Muscle of leg (tissue), 9 donors: ENCODE measurements around the gene SMIM5. TPM values are rescaled to one million over a fixed set of nuclear protein-coding genes. Genes with fewer than 3 reads are reported as not detected.

Experiments
- polyA plus RNA-seq, 8 donors: library from polyadenylated mRNA; unstranded; fragments of 120-200 nt; gene quantifications; one replicate each; pipeline versions ENCODE4 v1.2.1 to v1.2.3, GENCODE V29; 2013; ENCODE audit warnings: inconsistent platforms in 1 of 8, low replicate concordance in 1 of 8; ENCODE audit not compliant: insufficient read length in 8 of 8, insufficient read depth in 1 of 8
- total RNA-seq: library from RNA; stranded (reverse); fragments of 120-200 nt; gene quantifications from one replicate; pipeline ENCODE4 v1.2.4, GENCODE V29; 2013

Gene SMIM5
- total and polyA plus RNA-seq, 9 donors: 4.0 to 12.1 (median 8.5) TPM

Other genes with a start within 250 kb of the SMIM5 start
- 88.4 TPM for gene GRB2, start 227.8 kb upstream of the SMIM5 start, total RNA-seq
- 100 to 1,000 TPM; 125 to 162 (median 148) TPM for gene GRB2, start 227.8 kb upstream of the SMIM5 start, polyA plus RNA-seq
- 31.5 TPM for gene TMEM94, start 176.8 kb upstream of the SMIM5 start, total RNA-seq
- 10 to 100 TPM; 47.1 to 67.8 (median 60.4) TPM for gene TMEM94, start 176.8 kb upstream of the SMIM5 start, polyA plus RNA-seq
- 11.4 TPM for gene CASKIN2, start 117.9 kb upstream of the SMIM5 start, total RNA-seq
- gene CASKIN2, start 117.9 kb upstream of the SMIM5 start, polyA plus RNA-seq: 10 to 100 TPM; 17.7 to 27.9 (median 23.9) TPM
- 21.0 TPM for gene TSEN54, start 116.9 kb upstream of the SMIM5 start, total RNA-seq
- 10 to 100 TPM; 12.5 to 27.3 (median 20.2) TPM for gene TSEN54, start 116.9 kb upstream of the SMIM5 start, polyA plus RNA-seq
- 4.3 TPM for gene LLGL2, start 107.7 kb upstream of the SMIM5 start, total RNA-seq
- 10 to 100 TPM in 1 of 8 donors, 1 to 10 TPM in 7; 2.1 to 12.1 (median 4.7) TPM for gene LLGL2, start 107.7 kb upstream of the SMIM5 start, polyA plus RNA-seq
- 77.4 TPM for gene MYO15B, start 45.6 kb upstream of the SMIM5 start, total RNA-seq
- 100 to 1,000 TPM in 5 of 8 donors, 10 to 100 TPM in 3; 52.9 to 147 (median 119) TPM for gene MYO15B, start 45.6 kb upstream of the SMIM5 start, polyA plus RNA-seq
- 14.5 TPM for gene RECQL5, start 33.7 kb downstream of the SMIM5 start, total RNA-seq
- 10 to 100 TPM; 12.0 to 20.8 (median 16.9) TPM for gene RECQL5, start 33.7 kb downstream of the SMIM5 start, polyA plus RNA-seq
- gene SAP30BP, start 33.9 kb downstream of the SMIM5 start, total RNA-seq: 79.7 TPM
- gene SAP30BP, start 33.9 kb downstream of the SMIM5 start, polyA plus RNA-seq: 10 to 100 TPM; 63.7 to 80.1 (median 76.8) TPM
- 1.6 TPM for gene ITGB4, start 88.0 kb downstream of the SMIM5 start, total RNA-seq
- 10 to 100 TPM in 1 of 8 donors, 1 to 10 TPM in 7; 3.1 to 16.7 (median 6.5) TPM for gene ITGB4, start 88.0 kb downstream of the SMIM5 start, polyA plus RNA-seq
- gene GALK1, start 131.8 kb downstream of the SMIM5 start, total RNA-seq: 27.7 TPM
- 10 to 100 TPM; 28.2 to 38.5 (median 32.1) TPM for gene GALK1, start 131.8 kb downstream of the SMIM5 start, polyA plus RNA-seq
- 18.6 TPM for gene UNK, start 151.4 kb downstream of the SMIM5 start, total RNA-seq
- gene UNK, start 151.4 kb downstream of the SMIM5 start, polyA plus RNA-seq: 10 to 100 TPM; 22.4 to 33.8 (median 29.0) TPM
- 3.4 TPM for gene UNC13D, start 211.0 kb downstream of the SMIM5 start, total RNA-seq
- 1 to 10 TPM; 2.9 to 9.2 (median 5.7) TPM for gene UNC13D, start 211.0 kb downstream of the SMIM5 start, polyA plus RNA-seq
- 16.0 TPM for gene WBP2, start 221.9 kb downstream of the SMIM5 start, total RNA-seq
- 10 to 100 TPM; 47.8 to 64.1 (median 59.4) TPM for gene WBP2, start 221.9 kb downstream of the SMIM5 start, polyA plus RNA-seq
- gene TRIM47, start 245.1 kb downstream of the SMIM5 start, total RNA-seq: 25.9 TPM
- gene TRIM47, start 245.1 kb downstream of the SMIM5 start, polyA plus RNA-seq: 10 to 100 TPM; 22.1 to 29.7 (median 25.0) TPM